Gastroesophageal sphincter (tissue), 3 donors: Measurements from ENCODE around the gene PIGO.

ENCODE experiments used
- CTCF ChIP-seq, 4 experiments: fragments of 200-600 bp in 2 of 4; fragments of 450-650 bp in 2 of 4; sonication (generic) in 1 of 4; IDR thresholded peaks; one replicate each; pipeline ENCODE4 v1.5.1; 2017 to 2019; ENCODE audit warnings: antibody characterized with exemption in 4 of 4, mild to moderate bottlenecking in 2 of 4, moderate library complexity in 2 of 4
- EP300 ChIP-seq: sonication (generic); formaldehyde crosslinking; IDR thresholded peaks from one replicate; pipeline ENCODE4 v1.6.1; 2017; ENCODE audit warnings: antibody characterized with exemption, mild to moderate bottlenecking
- POLR2A ChIP-seq, 2 donors: fragments of 450-650 bp; IDR thresholded peaks; one replicate each; pipeline ENCODE4 v1.6.1; 2017; ENCODE audit warnings: antibody characterized with exemption in 2 of 2, mild to moderate bottlenecking in 2 of 2, moderate library complexity in 1 of 2
- POLR2AphosphoS5 ChIP-seq: sonication (generic); formaldehyde crosslinking; IDR thresholded peaks from one replicate; pipeline ENCODE4 v1.6.1; 2017; ENCODE audit warnings: antibody characterized with exemption

GRCh38 chr9:35073279-35073612 lies 23.1 kb downstream of the PIGO start:
- TF ChIP-seq EP300 (no peak), CTCF (IDR thresholded peaks at IDR 0.05) (no peak), POLR2A (IDR thresholded peaks at IDR 0.05) (no peak), POLR2AphosphoS5 (no peak)
